Ammon's horn (tissue), 1 donor: ENCODE data around the gene PAF1.
A peak's percentile ranks its signal among the peaks of the same experiment; 100 is the strongest.

ENCODE experiments used
- DNase-seq: peaks from one replicate; pipeline ENCODE4 v3.0.0-alpha.2; 2016; ENCODE audit warnings: low spot score

Gene PAF1

DNA sequence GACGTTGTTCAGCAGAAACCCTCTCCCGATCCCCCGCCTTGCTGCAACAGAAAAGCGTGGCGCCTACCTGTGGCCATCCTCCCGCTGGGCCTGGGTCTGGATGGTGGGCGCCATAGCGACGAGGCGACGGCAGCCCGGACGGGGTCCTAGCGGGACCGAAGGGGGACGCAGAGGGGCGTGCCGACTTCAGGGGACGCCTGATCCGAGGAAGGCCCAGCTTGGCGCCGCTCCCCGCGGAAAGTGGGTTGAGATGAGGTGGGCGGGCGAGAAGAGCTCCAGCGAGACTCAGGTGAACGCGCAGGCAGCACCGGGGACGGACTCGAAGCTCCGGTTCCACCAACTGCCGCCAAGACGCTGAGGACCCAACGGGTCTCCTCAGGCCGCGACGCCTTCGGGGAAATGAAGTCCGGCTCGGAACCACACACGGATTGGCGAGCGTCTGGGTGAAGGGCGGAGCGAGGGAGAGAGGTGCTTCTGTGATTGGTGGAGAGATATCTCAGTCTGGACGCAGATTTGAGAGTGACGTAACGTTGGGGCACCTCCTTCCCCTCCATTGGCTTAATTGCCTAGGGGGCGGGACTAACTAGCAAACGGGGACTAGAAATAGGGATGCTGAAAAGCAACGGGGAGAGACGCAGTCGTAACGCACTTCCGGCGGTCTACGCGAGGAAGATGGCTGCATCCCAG is at the start of gene PAF1, which contains the start of gene MED29:
PAF1 (minus strand) TSS at position 356 of the 687 bp plus-strand sequence; CDS start at position 114, 242 bp downstream.
MED29 (plus strand) TSS at position 628 of the 687 bp plus-strand sequence; CDS start at position 673, 45 bp downstream.
- peak; percentile 100 for DNase-seq

DNA sequence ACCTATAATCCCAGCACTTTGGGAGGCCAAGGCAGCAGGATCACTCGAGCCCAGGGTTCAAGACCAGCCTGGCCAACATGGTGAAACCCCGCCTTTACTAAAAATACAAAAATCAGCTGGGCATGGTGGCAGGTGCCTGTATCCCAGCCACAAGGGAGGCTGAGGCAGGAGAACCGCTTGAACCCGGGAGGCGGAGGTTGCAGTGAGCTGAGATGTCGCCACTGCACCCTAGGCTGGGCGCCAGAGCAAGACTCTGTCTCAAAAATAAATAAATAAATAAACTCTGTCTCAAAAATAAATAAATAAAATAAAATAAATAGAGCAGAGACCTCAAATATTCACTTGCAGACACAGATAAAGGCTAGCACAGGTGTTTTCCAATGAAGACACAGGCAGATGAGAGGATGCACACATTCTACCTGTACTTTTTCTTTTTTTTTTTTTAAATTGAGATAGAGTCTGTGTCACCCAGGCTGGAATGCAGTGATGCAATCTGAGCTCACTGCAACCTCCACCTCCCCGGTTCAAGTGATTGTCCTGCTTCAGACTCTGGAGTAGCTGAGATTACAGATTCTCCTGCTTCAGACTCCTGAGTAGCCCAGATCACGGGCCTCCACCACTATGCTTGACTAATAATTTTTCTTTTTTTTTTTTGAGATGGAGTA is 47.5 kb upstream of the PAF1 start:
- no peak for DNase-seq

DNA sequence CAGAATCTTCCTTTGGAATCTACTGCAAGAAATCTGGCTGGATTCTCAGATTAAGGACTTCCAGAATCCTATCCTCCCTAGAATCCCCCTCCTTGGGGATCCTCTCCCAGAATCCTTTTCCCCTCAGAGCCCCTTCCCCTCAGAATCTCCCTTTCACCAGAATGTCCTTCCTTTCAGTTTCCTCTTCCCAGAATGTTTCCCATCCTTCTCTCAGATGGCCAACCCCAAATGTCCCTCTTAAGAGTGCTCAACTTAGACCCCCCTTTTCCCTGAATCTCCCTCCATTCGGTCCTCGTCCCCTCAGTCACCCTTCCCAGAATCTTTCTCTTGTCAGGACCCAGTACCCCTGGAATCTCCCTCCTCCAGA is 45.4 kb upstream of the PAF1 start:
- DNase-seq, result no peak

DNA sequence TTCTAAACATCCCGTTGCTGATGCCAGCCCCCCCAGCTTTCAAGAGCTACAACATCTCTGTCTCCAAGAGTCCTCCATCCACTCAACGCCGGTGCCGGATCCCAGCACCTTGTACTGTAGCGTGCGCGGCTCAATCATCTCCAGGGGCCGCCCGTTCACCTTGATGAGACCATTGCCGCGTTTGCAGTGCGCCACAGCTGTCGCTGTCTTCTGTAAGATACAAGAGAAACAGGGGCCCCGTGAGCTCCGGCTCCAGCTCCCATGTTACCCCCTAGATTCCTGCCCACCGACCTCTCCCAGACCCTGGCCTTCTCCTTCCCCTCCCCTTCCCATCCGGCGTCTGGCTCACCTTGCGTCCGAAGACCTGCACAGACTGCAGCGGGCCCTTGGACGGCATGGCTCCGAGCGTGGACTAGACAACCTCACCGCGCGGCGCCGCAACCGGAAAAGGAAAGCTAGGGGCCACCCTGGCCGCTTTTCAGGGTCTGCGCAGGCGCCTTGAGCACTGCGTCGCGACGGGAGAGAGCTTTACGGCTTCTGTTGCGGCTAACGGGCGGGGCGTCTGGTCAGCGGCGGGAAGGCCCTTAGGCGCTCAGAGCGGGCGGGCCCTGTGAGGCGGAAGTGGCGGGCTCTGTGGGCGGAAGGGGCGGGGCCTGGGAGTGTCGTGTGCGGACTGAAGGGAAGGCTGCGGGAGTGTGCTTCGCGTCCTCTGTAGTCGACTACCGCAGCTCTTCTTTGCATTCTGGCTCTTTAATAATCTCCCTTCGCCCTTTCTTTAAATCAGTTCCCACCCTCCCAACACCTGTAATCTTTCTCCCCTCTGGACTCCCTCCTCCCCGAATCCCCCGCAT is 44.8 kb upstream of the PAF1 start, which contains the start of gene RPS16:
RPS16 (minus strand) TSS at position 451 of the 851 bp plus-strand sequence; CDS start at position 397, 54 bp downstream.
- peak; percentile 99 for DNase-seq

DNA sequence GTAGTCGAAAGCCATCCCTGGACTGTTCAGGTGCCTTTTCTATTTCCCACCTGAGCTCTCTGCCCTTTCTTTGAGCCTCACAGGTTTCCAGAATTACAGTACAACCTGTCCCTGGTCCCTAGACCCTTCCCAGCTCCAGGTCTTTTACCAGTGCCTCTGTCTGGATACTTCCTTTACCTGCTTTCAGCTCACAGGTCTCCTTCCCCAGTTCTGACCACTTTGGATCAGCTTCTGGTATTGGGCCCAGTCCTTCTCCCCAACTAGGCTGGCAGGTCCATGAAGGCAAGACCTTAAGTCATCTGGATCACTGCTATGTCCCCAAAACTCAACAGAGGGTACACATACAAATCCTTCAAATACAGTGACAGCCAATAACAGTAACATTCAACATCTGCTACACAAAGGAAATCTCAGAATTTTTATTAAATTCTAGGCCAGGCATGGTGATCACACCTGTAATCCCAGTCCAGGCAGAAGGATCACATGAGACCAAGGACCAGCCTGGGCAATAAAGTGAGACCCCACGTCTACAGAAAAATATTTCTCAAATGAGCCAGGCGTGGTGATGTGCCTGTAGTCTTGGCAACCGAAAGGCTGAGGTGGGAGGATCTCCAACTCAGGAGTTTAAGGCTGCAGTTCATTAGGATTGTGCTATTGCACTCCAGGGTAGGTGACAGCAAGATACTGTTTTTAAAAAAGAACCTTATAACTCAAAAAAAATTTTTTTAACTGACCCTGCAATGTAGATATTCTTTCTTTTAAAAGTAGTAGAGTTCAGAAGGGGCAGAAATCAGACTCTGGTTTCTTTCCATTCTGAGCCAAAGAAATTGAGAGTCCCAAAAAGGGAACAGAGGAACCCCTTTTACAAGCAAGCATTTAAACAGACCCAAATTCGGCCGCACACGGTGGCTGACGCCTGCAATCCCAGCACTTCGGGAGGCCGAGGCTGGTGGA is 43.5 kb upstream of the PAF1 start:
- DNase-seq, result no peak

DNA sequence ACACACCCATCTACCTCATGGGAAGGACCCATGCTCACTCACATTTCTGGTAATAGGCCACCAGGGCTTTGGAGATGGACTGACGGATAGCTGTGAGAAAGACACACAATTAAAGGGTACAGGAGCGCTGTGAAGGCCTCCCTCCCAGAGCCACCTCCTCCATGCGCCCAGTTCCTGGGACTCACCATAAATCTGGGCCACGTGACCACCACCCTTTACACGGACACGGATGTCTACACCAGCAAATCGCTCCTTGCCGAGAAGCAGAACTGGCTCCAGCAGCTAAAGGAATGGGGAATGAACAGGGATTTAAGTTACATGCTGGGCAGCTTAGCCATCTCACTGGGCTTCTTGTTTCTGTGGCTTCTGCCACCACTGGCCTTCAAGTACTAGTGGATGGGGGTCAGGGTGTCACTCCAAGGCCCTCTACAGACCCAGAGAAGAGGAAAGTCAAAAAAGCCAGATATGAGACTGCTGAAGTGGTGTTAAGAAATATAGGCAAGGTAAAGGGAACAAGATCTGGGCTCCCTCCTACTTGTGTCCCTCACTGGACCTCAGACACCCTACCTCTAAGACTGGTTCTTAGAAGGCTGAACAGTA is 42.7 kb upstream of the PAF1 start:
- DNase-seq, result no peak

DNA sequence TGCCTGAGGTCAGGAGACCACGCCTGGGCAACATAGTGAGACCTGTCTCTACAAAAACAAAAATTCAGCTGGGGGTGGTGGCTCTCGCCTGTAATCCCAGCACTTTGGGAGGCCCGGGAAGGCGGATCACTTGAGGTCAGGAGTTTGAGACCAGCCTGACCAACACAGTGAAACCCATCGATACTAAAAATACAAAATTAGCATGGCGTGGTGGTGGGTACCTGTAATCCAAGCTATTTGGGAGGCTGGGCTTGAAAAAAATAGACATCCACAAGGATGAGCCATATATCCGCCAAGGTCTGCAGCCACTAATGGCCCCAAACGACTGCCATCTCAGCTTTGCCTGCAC is 41.7 kb upstream of the PAF1 start:
- DNase-seq, result no peak

DNA sequence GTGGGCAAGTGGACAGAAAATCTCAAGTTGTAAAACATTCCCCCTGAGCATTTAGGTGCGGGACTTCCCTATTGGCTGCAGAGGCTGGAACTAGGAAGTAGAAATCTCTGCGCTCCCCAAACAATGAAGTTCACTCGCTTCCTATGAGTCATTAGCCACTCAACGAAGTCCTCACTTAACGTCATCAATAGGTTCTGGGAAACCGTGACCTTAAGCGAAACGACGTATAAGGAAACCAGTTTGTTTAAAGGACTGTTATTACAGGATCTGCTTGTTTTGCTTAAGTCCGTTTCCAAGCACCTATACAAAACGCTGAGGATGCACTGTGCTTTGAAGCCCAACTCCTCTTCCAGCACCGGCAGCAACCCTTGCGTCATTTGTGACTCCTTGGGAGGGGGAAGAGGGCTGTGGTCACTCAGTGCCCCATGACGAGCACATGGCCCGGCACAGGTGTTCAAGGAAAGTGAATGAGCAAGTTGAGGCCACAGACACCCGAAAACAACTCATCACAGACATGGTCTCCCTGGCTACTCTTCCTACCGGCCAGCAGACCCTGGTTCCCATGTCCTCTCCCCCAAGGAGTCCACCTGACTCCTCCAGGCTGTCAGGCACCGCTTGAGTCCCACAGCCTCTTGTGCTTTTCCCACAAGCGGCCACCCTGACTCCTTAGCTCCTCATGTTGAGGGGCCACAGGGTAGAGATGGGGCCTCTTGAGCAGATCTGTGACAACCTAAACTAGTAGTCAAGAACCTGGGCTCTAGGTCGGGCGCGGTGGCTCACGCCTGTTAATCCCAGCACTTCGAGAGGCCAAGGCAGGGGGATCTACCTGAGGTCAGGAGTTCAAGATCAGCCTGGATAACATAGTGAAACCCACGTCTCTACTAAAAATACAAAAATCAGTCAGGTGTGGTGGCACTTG is 40.0 kb upstream of the PAF1 start:
- no peak for DNase-seq

DNA sequence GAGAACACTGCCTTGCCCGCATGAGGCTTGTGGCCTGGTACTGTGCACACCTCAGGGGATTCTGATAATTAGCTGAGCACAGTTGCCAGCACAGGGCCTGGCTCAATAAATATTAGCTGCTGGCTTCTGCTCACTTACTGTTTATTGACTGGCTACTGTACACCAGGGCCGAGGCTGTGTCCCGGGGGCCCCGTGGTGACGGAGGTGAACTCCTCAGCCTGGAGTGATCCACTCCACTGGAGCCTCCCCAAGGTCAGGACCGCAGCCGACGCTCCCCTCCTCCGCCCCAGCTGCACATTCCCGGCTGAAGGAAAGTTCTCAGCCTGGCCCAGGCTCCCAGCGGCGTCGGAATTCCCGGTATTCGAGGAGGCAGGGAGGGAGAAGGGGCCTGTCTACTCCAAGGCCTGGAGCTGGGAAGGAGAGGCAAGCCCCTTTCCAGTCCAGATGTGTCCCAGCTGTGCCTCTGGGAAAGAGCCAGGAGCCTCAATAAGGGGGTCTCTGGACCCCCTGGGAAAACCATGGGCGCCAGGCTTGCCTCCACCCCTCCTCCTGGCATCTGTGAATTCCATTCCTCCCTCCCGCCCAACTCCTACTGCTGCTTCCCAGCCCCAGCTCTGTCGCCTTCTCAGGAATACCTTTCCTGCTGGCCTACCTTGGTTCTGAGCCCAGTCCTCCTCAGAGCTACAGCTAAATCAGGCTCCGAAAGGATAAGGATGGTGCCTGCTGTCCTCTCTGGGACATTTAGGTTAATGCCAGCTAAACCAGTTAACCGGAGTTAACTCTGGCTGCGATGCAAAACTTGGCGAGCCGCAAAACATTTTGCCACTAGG is 37.6 kb upstream of the PAF1 start:
- no peak for DNase-seq

DNA sequence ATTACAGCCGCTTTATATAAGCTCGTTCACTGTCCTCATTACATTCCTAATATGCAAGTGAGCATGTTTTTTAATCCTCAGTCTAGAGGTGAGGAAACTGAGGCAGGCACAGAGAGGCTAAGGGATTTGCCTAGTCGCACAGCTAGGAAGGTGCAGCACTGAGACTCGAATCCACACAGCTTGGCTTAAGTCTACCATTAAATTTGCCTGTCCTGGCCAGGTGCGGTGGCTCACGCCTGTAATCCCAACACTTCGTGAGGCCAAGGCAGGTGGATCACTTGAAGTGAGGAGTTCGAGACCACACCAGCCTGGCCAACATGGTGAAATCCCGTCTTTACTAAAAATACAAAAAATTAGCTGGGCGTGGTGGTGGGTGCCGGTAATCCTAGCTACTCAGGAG is 36.8 kb upstream of the PAF1 start:
- no peak for DNase-seq

DNA sequence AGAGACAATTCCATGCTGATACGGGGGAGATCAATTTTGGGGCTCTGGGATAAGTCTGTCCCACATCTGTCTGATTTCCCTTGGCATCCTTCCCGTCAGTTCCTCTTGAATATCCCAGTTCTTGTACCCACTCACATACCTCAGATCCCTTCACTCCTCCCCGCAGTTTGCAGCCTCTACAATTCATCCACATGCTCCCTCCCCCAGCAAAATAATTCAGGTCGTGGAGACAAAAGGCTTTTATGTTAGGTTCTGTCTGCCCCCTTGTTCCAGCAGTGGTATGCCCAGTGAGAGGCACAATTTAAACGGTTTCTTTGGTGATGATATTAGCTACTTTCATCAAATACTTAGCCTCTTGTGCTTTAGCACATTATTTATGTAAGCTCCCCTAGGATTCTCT is 35.3 kb upstream of the PAF1 start:
- no peak for DNase-seq

DNA sequence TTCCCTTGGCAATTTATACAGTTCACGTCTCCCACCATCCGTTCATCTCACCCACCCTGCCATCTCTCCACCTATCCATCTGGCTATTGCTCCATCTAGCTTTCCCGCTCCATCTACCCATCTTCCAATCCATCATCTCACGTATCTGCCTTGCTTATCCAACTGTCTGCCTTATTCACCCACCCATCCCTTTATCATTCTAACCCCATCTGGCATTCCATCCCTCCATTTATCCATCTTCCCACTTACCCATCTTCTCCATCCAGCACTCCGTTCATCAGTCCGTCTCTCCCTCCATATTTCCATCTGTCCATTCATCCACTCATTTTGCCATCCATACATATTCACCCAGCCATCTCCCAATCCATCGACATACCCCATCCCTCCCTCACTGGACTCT is 34.8 kb upstream of the PAF1 start:
- no peak for DNase-seq

DNA sequence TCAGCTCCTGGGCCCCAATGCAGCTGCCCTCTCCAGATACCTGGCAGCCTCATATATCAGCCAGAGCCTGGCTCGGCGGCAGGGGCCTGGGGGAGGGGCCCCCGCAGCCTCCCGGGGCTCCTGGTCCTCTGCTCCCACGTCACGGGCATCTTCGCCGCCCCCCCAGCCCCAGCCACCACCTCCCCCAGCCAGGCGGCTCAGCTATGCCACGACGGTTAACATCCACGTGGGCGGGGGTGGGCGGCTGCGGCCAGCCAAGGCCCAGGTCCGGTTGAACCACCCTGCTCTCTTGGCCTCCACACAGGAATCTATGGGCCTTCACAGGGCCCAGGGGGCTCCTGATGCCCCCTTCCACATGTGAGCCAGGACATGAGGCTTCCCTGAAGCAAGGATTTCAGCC is 34.0 kb upstream of the PAF1 start:
- DNase-seq, result no peak

DNA sequence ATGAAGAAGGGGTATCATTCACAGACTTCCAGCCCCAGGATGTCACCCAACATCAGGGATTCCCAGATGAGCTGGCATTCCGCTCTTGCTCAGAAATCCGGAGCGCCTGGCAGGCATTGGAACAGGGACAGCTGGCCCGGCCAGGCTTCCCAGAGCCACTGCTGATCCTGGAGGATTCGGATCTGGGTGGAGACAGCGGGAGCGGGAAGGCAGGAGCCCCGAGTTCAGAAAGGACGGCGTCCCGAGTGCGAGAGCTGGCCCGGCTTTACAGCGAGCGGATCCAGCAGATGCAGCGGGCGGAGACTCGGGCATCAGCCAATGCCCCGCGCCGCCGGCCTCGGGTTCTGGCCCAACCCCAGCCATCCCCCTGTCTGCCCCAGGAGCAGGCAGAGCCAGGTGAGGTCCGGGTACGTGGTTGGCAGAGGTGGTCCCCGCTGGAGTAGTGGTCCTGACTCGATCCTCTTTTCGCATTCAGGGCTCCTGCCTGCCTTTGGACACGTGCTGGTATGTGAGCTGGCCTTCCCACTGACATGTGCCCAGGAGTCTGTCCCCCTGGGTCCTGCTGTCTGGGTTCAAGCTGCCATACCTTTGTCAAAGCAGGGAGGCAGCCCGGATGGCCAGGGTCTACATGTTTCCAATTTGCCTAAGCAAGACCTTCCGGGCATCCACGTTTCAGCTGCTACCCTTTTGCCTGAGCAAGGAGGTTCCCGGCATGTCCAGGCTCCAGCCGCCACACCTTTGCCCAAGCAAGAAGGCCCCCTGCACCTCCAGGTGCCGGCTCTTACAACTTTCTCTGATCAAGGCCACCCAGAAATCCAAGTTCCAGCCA is 32.6 kb upstream of the PAF1 start:
- DNase-seq, result no peak

DNA sequence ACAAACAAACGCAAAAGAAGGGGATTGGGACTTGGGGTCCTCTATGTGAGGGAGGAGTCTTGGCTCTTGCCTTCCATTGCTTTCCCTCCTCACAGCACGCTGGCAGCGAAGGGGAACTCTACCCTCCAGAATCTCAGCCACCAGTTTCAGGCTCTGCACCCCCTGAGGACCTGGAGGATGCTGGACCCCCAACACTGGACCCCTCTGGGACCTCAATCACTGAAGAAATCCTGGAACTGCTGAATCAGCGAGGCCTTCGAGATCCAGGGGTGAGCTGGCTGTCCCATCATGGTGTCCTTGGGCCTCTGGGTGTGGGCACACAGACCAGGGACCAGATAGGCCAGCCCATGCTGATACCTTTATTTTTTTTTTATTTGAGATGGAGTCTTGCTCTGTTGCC is 31.1 kb upstream of the PAF1 start:
- DNase-seq, result no peak

DNA sequence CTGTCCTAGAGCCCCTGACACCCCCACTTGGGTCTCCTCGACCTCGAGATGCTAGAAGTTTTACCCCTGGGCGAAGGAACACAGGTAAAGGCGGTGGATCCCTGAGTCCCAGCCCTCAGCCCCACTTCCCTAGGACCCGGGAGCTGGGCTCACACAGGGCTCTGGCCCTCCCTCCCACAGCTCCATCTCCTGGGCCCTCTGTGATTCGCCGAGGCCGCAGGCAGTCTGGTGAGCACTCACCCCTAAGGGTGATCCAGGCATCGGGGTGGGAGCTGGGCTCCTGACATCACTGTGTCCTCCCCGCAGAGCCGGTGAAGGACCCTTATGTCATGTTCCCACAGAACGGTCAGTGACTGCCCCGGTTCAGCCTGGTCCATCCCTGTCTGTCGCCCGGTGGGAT is 29.9 kb upstream of the PAF1 start:
- no peak for DNase-seq

DNA sequence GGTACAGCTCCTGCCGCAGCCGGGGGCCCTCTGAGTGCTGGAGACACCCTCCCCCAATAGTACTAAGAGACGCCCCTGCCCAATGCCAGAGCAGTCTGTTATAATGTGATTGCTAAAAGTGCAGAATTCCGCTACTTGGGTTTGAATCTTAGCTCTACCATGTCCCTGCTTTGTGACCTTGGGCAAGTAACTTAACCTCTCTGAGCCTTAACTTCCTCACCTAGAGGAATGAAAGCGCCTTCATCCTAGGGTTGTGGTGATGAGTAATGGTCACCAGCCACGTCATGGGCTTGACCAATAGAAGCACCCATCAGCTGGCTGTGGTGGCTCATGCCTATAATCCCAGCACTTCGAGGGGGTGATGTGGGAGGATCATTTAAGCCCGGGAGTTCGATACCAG is 28.1 kb upstream of the PAF1 start:
- DNase-seq, result no peak

DNA sequence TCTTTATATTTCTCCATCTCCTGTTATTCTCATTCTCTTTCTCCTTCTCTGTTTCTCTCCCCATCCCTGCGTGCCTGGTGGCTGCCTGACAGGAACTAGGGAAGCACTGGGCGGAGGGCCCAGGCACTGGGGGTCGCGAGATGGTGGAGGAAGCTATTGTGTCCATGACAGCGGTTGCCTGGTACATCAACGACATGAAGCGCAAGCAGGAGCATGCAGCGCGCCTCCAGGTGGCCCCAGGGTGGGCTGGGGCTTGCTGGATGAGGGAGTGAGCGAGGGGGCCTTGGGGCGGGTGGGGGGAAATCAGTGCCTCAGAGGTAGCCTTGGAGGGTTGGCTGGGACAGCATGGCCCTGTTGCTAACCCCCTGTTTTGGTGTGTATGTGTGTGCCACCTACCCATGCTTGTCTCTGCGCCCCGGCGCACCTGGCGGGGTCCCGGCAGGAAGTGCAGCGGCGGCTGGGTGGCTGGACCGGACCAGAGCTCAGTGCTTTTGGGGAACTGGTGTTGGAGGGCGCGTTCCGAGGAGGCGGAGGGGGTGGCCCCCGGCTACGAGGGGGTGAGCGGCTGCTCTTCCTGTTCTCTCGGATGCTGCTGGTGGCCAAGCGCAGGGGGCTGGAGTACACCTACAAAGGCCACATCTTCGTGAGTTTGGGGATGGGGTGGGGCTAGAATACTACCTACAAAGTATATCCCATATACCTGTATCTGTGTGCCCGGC is 26.7 kb upstream of the PAF1 start:
- DNase-seq, result no peak
